DOHH2 (cell line): ENCODE results near the gene PCDH9.
A peak's percentile ranks its signal among the peaks of the same experiment; 100 is the strongest.

Experiments
- H3F3A ChIP-seq: fragments of 200-600 bp; sonication (generic), shearing (Covaris generic); 2 replicates; pipeline ENCODE4 v1.6.0; 2016; ENCODE audit warnings: antibody characterized with exemption, mild to moderate bottlenecking; ENCODE audit not compliant: control insufficient read depth, insufficient read depth
- H3K27ac ChIP-seq: fragments of 200-600 bp; sonication (generic); 2 replicates; pipeline ENCODE4 v1.5.1; 2014; ENCODE audit warnings: low read depth, mild to moderate bottlenecking, low read length, moderate library complexity
- H3K27me3 ChIP-seq: fragments of 200-600 bp; sonication (generic); 2 replicates; pipeline ENCODE4 v1.6.1; 2014; ENCODE audit warnings: mild to moderate bottlenecking, low read length, mixed read lengths; ENCODE audit not compliant: control insufficient read depth
- H3K36me3 ChIP-seq: fragments of 200-600 bp; sonication (generic); 2 replicates; pipeline ENCODE4 v1.6.1; 2014; ENCODE audit warnings: mild to moderate bottlenecking, low read length, moderate library complexity, mixed read lengths; ENCODE audit not compliant: control insufficient read depth
- H3K4me1 ChIP-seq: fragments of 200-600 bp; sonication (generic); 2 replicates; pipeline ENCODE4 v1.6.1; 2014; ENCODE audit warnings: mild to moderate bottlenecking, low read length, mixed read lengths; ENCODE audit not compliant: control insufficient read depth
- H3K4me2 ChIP-seq: fragments of 200-600 bp; sonication (generic); 2 replicates; pipeline ENCODE4 v1.6.0; 2014; ENCODE audit warnings: mild to moderate bottlenecking, low read length, moderate library complexity
- H3K4me3 ChIP-seq: fragments of 200-600 bp; sonication (generic); 2 replicates; pipeline ENCODE4 v1.5.1; 2014; ENCODE audit warnings: mild to moderate bottlenecking, low read length, mixed read lengths
- H3K79me2 ChIP-seq: fragments of 200-600 bp; sonication (generic); 2 replicates; pipeline ENCODE4 v1.6.1; 2014; ENCODE audit warnings: mild to moderate bottlenecking, low read length, mixed read lengths; ENCODE audit not compliant: control insufficient read depth
- H3K9me2 ChIP-seq: fragments of 200-600 bp; sonication (generic); replicated peaks from 2 replicates; pipeline ENCODE4 v1.6.1; 2014; ENCODE audit warnings: mild to moderate bottlenecking, low read length, mixed read lengths; ENCODE audit not compliant: control insufficient read depth
- H3K9me3 ChIP-seq: fragments of 200-600 bp; sonication (generic); 2 replicates; pipeline ENCODE4 v1.6.1; 2014; ENCODE audit warnings: antibody characterized with exemption, low read length, mixed read lengths; ENCODE audit not compliant: control insufficient read depth, insufficient read depth
- H4K20me1 ChIP-seq: fragments of 200-600 bp; sonication (generic); 2 replicates; pipeline ENCODE4 v1.6.0; 2014; ENCODE audit warnings: low read depth, mild to moderate bottlenecking, antibody characterized with exemption, low read length, moderate library complexity; ENCODE audit not compliant: control insufficient read depth, insufficient read depth
- CTCF ChIP-seq: fragments of 200-600 bp; sonication (generic); IDR thresholded peaks from one replicate; pipeline ENCODE4 v1.5.1; 2014; ENCODE audit warnings: antibody characterized with exemption, mild to moderate bottlenecking, low read depth, low read length; ENCODE audit not compliant: poor library complexity, severe bottlenecking
- EZH2phosphoT487 ChIP-seq: fragments of 200-600 bp; sonication (generic); IDR thresholded peaks from 2 replicates; pipeline ENCODE4 v1.6.1; 2017; ENCODE audit warnings: borderline replicate concordance, mild to moderate bottlenecking, antibody characterized with exemption, low read length, moderate library complexity, mixed read lengths

Gene PCDH9

GRCh38 chr13:67229481-67230403, at the start of gene PCDH9:
TSS of gene PCDH9 (minus strand) at chr13:67230336. CDS start at chr13:67228440, 1,896 bp downstream.
- no peaks in the 10 kb centered on the region for H3K27me3 ChIP-seq
- H3K4me3 ChIP-seq: peak within 1 kb of the TSS; percentile 94
- peaks cover 7% of the 10 kb centered on the region for H3K36me3 ChIP-seq
- H3K79me2 ChIP-seq: peaks cover 28% of the 10 kb centered on the region
- H3K27ac ChIP-seq: peak within 1 kb of the TSS; percentile 49; the same call in 1 of the 2 replicates
- no peak for TF ChIP-seq CTCF
- no peak for TF ChIP-seq EZH2phosphoT487
- H3K4me2 ChIP-seq: peak within 1 kb of the TSS; percentile 67
- H3F3A ChIP-seq: peaks cover 6% of the 10 kb centered on the region; the same call in 1 of the 2 replicates
- peaks cover 31% of the 10 kb centered on the region for H3K4me1 ChIP-seq
- no peaks in the 10 kb centered on the region for H3K9me2 ChIP-seq
- H4K20me1 ChIP-seq: no peaks in the 10 kb centered on the region
- H3K9me3 ChIP-seq: no peaks in the 10 kb centered on the region; the same call in 1 of the 2 replicates

GRCh38 chr13:67278235-67278634, 48.1 kb upstream of the PCDH9 start:
- Histone ChIP-seq H3F3A (no peaks in the 10 kb centered on the region), H3K36me3 (no peaks in the 10 kb centered on the region), H4K20me1 (no peaks in the 10 kb centered on the region), H3K27me3 (no peaks in the 10 kb centered on the region), H3K4me1 (no peaks in the 10 kb centered on the region), H3K9me2 (no peaks in the 10 kb centered on the region; the same call in 1 of the 2 replicates), H3K4me3 (no peak overlapping the region), H3K9me3 (no peaks in the 10 kb centered on the region), H3K79me2 (no peaks in the 10 kb centered on the region), H3K27ac (no peak overlapping the region), H3K4me2 (no peak overlapping the region)
- TF ChIP-seq CTCF: no peak

GRCh38 chr13:67277581-67277980, 47.4 kb upstream of the PCDH9 start:
- H3K9me3 ChIP-seq: no peaks in the 10 kb centered on the region
- no peaks in the 10 kb centered on the region for H3K79me2 ChIP-seq
- H3K4me3 ChIP-seq: no peak overlapping the region
- H4K20me1 ChIP-seq: no peaks in the 10 kb centered on the region
- no peaks in the 10 kb centered on the region for H3K4me1 ChIP-seq
- H3K27me3 ChIP-seq: no peaks in the 10 kb centered on the region
- H3K4me2 ChIP-seq: no peak overlapping the region
- H3K27ac ChIP-seq: no peak overlapping the region
- no peaks in the 10 kb centered on the region for H3K36me3 ChIP-seq
- H3K9me2 ChIP-seq: no peaks in the 10 kb centered on the region; the same call in 1 of the 2 replicates
- H3F3A ChIP-seq: no peaks in the 10 kb centered on the region
- no peak for TF ChIP-seq CTCF
- TF ChIP-seq EZH2phosphoT487: no peak
